C1 segment of cervical spinal cord (tissue), 14 donors: ENCODE results near the gene TNS1.

Experiments
- DNase-seq, 14 donors: peaks; one replicate each; lab custom pipeline; 2025; lab: John Stamatoyannopoulos, UW

Gene TNS1

DNA sequence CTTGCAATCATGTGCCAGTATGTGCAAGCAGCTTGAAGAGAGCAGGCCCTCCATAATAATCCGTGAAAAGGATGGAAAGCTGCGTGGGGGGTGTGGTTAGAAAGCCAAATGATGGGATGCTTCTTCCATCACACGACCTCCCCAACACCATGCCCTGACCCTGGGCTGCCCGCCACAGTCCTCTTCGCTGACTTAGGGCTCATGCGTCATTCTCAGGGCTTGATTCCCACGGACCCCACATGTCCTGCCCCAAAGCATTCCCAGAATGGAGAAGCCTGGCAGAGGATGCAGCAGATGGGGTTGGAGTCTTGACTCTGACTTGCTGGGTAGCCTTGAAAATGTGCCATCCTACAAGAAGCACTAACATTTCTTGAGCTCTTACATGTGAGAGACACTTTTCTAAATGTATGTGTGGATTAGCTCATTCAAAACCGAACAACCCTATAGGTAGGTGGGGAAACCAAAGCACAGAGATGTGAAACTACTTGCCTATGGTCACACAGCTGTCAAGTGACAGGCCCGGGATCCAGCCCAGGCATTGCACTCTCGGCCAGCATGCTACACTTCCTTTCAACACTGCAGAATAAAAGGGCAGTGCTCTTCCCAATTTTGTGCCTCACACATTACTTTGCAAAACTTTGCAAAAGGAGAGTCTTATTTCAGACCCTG lies 3.7 kb downstream of the TNS1 start:
- DNase-seq = no peak

DNA sequence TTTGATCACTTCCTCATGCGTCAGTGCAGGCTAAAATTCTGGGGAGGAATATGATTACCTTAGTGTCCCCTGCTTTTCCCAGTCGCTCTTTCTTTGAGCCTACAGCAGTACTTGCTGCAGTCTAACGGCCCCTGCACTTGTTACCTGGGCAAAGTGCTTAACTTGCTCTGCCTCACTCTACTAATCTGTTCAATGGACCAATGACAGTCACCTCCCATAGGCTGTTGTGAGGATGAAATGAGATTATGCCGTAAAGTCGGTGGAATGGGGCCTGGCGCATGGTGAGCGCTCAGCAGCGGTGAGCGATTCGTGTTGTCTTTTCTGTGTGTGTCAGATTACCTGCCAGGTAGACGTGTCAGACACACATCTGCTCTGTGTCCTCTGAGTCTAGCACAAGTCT lies 5.3 kb downstream of the TNS1 start:
- no peak for DNase-seq

DNA sequence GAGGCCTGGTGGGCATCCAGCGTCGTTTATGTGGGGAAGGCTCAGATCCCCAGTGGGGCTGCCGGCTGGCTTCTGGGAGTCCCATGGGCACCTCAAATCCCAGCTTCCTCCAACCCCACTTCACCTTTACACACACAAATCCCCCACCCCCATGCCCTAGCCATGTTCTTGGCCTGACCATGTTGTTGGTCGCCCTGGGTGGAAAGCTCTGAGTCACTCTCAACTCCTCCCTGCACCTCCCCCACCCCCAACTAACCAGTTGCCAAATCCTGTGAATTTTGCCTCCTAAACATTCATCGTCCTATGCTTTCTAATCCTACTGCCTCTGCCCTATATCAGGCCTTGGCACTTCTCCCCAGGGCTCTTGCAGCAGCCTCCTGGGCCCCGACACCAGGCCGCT lies 6.4 kb downstream of the TNS1 start:
- no peak for DNase-seq

DNA sequence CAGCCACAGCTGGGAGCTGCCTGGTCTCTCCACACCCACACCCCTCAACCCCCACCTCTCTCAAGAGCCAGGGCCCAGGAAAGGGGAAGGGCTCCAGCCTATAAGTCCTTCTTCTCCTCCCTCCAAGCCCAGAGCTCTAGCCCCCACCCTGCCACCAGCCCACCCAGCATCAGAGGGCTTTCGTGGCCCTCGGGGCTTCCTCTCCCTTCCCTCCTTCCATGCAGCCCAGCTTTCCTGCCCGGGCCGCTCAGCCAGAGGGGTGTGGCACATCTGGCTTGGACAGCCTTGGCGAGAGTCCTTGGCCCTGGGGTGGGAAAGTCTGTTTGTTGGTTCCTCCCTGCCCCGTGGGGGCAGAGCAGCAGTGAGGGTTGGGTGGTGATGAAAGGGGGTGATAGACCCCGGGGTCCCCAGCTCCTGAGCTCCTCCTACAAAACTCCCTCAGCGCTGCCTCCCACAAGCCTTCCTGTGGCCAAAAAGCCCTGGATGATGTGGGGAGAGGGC lies 7.0 kb downstream of the TNS1 start:
- DNase-seq = peak in 2 of 14 donors; percentile 5 to 13

DNA sequence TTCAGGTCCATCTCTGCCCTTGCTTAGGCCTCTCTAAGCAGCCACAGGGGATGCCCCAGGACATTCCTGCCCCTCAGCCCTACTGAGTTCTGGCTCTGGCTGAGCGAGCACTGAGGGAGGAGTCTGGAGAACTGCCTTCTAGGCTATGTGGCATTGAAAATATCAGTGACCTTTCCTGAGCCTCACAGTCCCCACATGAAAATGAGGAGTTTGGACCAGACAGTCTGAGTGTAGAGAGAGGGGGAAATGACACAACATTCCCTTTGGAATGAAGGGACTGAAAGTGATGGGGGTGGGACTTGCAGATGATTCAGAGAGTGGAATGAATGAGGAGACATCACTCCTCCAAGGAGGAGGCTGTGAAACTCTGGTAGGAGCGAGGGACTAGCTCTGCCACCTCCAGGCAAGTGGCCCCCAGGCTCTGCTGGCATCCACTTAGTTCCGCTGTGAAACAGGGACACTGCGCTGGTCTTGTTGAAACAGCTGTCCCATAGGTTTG lies 8.0 kb downstream of the TNS1 start:
- no peak for DNase-seq

DNA sequence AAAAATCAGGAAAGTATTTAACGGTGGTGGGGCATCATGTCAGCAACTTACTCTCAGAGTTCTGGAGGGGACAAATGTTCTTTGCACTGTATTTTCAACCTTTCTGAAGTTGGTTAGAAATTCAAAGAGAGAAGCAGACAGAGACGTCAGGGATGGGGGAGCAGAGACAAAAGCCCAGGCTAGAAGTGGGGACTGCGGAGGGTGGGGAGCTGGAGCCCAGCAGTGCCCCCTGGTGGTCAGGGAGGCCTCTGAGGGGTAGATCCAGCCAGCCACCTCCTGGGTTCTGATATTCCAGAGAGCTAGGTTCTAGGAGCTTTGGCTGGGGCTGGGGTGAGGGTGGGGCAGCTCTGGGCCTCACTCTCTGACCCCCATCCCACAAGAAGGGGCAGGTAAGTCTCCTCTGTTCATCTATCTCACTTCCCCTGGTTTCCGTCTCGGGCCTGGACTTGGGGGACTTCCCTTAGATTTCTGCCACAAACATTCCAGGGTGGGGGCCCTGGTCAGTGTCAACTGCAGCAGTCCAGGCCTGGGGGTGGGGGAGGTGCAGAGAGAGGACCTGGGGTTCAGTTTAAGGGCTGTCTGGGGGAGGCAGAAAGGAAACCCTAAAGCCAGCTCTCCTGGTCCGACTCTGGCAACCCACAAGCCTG lies 8.9 kb downstream of the TNS1 start:
- DNase-seq = peak in 4 of 14 donors; percentile 21 to 58 (median 42)

DNA sequence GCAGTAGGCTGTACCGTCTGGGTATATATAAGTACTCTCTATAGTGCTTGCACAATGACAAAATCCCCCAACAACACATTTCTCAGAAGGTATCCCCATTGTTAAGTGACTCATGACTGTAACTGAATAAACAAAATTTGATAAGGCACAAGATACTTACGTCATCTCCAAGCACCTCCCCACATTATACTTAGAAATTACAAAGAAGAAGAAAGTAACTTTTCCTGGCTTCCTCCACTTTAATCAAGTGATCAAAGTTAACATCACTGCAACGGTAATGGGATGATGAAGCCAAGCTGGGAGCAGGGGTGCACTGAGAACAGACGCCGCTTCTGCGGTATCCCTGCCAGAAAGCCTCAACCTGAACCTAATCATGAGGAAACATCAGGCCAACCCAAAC lies 9.7 kb downstream of the TNS1 start:
- DNase-seq = no peak

DNA sequence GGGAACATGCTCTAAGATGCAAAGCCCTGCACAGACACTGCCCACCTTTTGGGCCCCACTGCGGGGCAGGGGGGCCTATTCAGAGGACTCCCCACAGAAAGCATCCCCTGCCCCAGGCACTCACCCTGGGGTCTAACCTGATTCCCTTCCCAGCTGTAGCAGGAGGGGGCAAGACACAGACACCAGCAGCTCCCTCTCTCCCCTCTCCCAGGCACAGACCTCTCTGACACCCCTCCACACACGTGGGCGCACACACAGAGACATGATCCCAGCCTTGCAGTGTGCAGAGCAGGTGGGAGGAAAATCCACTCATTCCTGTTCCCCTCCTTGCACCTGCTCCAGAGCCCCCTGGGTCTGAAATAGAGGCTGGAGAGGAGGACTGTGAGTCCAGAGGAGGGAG lies 10.7 kb downstream of the TNS1 start:
- no peak for DNase-seq

DNA sequence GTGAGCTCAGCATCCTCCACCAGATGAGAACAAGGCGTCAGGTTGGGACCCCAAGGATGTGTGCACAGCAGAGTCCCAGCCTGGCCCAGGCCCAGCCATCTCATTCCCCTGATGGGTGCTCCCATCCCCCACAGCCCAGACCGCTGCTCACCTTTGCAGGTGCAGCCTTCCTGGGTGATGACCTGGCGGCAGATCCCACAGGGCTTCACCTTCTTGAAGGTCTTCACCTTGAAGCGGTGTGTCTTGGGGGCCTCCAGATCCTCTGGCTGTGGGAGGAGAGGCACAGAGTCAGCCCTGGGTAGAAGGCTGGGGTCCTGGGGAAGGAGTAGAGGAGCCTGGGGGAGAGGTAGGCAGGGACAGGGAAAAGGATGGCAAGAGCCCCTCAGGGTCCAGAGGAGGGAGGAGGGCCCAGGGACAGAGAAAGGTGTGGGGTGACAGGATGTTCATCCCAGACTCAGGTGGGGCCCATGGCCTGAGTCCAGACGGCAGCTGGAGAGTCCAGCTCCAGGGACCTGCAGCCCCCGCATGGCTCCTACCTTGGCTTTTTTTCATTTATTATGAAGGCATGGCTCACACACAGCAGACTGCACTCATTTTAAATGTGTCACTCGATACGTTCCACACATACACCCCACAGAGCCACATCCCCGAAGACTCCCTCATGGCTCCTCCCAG lies 11.9 kb downstream of the TNS1 start:
- no peak for DNase-seq

DNA sequence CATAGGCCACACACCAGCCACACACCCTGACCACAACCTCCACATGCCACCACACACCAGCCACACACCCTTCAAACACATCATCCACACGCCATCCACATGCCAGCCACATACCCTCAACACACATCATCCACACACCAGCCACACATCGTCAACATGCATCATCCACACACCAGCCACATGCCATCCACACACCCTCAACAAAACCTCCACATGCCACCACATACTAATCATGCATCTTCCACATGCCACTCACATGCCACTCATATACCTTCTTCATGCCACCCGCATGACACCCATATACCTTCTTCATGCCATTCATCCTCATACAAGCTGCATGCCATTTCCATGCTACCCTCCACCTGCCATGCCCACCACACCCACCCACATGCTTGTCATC lies 12.4 kb downstream of the TNS1 start:
- DNase-seq = no peak

DNA sequence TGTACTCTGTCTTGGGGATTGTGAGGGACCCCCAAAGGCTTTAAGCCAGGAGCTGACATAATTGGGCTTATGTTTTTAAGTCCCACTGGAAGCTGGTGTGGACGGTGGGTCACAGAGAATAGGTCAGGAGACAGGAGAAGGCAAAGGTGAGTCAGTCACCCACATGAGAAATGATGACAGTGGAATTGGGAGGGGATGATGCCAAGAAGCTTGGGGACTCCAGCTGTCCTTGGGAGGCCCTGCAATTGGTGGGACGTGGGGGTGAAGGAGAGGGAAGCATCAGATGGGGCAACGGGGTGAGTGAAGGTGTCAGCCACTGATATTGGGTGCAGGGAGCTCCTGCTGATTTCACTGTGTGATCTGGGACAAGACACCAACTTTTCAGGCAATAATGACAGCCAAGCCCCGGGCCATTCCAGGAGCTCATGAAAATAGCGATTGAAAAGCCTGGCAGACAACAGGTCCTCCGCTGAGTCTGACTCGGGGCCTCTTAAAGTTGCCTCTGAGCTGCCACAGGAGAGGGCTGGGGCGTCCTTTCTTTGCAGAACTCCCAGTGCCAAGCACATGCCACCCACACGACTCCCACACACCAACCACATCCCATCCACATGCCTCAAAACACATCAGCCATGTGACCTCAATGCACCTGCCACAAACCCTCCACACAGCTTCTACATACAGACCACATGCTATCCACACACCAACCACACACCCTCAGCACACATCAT lies 13.4 kb downstream of the TNS1 start:
- DNase-seq = no peak

DNA sequence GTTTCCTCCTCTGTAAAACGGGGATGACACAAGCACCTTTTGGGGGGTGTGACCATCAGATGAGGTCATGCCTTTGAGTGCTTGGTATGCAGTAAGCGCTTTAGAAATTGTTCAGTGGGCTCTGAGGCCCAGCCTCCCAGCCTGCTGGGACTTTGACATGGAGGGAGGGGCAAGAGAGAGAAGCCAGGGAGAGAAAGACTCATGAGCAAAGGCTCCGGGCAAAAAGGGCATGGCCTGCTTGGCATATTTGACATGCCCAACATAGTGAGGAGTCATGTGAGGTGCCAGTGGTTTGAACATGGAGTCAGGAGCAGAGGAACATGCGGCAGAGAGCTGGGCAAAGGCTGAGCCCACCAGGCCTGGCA lies 14.0 kb downstream of the TNS1 start:
- DNase-seq = no peak

DNA sequence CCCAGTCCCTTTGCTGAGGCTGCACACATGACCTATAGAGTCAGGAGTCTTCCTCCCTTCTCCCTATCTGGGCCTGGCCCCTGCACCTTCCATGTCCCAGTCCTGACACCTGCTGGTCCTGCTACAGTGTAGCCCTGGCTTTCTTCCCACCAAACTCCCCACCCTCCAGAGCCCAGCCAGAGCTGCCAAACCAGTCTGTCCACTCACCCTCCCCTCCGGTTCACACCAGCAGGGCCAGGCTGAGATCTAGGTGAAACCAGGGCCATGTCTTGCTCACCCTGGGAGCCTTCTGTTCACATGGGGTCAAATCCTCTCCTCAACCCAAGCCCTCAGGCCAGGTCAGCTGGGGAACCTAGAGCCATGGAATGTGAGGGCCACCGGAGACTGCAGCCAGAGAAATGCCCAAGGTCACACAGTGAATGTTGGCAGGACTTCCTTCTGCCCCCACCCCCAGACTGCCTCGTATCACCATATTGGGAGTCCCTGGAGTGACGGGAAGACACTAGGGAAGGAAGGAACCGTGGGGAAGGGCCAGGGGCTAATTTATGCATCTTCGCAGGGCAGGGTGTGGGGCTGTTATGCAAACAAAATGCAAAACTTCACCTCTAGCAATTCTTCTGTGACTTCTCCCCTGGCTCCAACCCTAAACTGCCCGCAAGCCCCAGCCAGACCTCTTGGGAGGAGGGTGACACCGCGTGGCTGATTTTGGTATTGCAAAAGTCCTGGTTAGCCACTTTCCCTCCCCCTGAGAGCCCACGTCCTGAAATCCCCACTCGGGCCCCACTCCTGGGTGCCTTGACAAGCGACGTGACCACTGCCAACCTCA lies 14.6 kb downstream of the TNS1 start:
- peak in 11 of 14 donors; percentile 15 to 80 (median 55) for DNase-seq

DNA sequence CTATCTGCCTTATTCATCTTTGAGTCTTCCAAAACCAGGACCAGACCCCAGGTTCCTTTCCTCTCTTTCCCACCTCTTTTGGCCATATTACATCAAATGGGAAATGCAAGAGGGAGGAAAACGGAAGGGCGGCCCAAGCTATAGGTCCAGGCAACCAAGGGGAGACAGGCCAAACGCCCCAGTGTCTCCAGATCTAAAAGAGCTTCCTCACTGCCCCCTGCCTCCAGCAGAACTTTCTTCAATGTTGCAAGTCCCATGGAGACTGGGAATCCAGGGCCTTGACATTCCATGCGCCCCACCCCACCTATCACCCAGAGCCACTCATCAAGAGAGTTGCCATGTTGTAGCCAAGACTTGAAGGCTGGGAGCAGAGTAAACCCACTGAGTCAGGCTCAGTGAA lies 15.4 kb downstream of the TNS1 start:
- DNase-seq = no peak

DNA sequence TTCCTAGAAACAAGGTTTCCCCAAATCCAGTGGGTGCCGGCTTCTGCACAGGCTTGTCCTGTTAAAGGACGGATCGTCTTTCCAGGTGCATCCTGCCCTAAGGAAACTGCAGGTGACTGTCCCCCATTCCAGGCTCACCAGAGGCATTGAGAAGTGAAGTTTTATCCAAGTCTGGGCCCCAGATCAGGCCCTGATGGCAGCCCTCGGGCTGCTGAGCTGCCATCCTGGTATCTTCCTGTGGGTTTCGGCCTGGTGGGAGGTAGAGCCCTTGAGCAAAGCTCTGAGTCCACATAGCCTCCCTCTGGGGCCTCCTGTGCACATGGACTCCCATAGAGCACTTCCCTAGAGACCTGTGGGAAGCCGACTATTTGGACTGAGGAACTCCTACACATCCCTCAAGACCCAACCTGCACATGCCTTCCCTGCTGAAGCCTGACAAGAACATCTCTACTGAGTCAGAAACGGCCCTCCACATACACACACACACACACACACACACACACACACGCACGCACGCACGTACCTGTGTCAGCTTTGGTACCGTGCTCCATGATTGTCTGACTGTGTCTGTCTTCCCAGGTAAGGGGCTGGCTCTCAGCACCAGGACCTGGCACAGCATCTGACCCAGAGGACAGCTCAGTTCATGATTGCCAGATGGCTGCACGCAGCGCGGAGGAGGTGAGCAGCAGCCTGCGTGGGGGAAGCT lies 16.4 kb downstream of the TNS1 start:
- DNase-seq = no peak

DNA sequence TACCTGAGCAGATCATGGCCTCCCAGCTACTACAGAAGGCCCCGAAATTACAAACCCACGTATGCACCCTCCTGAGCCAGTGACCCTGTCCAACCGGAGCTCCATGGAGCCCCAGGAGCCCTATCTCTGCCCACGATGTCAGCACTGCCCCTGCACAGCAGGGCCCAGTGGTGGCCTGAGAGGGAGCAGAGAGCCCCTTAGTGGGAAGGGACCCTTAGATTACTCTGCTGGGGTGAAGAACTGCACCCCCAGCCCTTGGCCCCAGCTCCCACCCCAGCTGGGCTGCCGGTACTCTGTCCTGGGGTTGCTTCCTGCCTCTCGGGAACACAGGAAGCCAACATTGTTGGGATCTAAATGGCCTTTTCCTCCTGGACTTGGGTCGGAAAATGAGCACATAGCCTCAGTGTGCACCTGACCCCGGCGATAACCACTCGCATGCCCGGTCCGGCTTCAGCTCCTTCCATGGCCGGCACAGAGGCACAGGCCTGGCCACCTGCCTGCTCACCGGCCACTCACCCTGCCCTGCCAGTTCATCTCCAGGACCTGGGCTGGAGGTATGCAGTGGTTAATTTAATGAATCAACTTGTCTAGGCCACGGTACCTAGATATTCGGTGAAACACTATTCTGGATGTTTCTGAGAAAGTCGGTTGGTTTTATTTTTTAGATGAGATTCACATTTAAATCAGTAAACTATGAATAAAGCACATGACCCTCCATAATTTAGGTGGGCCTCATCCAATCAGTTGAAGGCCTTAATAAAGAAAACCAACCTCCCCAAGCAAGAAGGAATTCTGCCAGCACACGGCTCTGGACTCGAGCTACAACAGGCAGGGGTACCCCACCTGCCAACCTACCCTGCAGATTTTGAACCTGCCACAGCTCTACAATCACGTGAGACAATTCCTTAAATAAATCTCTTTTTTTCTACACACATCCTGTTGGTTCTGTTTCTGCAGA lies 19.2 kb downstream of the TNS1 start:
- DNase-seq = no peak

DNA sequence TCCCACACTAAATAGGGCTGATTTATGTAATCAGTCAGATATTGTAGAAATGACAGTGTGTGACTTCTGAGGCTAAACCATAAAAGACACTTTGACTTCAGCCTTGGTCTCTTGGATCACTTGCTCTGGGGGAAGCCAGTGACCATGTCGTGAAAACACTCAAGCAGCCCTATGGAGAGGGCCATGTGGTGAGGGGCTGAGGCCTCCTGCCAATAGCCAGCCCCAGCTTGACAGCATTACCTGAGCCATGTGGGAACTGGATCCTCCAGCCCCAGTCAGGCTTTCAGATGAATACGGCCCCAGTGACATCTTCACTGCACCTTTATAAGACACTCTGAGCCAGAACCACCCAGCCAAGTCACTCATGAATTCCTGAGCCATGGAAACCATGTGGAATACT lies 20.8 kb downstream of the TNS1 start:
- DNase-seq = no peak

DNA sequence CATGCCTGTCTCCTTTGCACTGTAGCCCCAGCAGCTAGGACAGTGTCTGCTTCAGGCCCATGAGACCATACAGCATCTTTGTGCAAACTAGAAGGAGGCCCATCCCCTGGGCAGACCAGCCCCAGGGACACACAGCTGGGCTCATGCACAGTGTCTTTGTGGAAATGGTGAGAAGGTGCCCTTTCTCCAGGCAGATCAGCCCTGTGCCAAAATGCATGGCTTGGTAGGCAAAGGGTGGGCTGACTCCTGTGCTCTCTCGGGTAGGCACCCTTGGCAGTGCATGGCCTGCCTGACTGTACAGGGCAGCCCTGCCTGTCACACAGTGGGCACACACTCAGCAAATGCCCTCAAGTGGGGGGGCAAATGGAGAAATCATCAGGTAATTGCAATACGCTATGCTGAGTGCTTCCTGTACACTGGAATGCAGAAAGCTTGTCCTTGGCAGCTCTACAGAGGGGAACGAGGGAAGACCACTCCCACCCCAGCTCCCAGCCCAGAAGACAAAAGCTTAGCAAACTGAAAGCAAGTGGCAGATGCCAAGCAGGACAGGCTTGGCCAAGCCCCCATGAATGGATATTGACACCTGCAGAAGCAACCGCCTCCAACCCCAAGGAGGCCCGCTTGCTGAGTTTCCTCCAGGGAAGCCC lies 21.6 kb downstream of the TNS1 start:
- no peak for DNase-seq

DNA sequence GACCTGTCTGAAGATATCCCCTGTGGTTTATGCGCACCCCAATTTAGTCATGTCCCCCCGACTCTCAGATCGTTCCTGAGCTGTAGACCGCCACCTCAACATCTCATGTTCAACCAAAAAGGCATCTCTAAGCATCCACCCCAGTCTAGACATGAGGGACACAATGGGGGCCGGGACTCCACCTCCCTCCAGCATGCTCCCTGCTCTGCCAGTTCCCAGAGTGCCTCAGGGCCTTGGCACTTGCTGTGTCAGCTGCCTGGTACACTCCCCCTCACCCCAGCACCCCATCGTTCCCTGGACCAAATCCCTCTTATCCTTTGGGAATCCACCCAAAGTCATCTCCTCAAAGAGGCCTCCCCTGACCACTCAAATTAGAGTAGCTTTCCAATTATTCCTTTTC lies 22.2 kb downstream of the TNS1 start:
- no peak for DNase-seq
